SK-N-SH treated with all-trans-retinoic acid at 6 μM for 48 hours (cell line): Measurements from ENCODE around the gene PTPN1.

Source experiments
- ATAC-seq: fragments of 200-7000 bp; cut with Tn5 transposase; 3 replicates; pipeline ENCODE4 v1.9.1; 2020; ENCODE audit warnings: mild to moderate bottlenecking, moderate library complexity
- ARNTL ChIP-seq: fragments of 450-650 bp; formaldehyde crosslinking; IDR thresholded peaks from 2 replicates; pipeline ENCODE4 v1.5.0; 2020; ENCODE audit warnings: low read depth, mild to moderate bottlenecking, moderate library complexity, borderline replicate concordance
- BACH2 ChIP-seq: fragments of 250-450 bp; sonication (Bioruptor Pico); IDR thresholded peaks from 2 replicates; pipeline ENCODE4 v1.9.0; 2021; ENCODE audit warnings: mild to moderate bottlenecking, borderline replicate concordance
- CSDC2 ChIP-seq: fragments of 250-450 bp; sonication (Bioruptor Pico); IDR thresholded peaks from 2 replicates; pipeline ENCODE4 v1.5.0; 2020; ENCODE audit warnings: mild to moderate bottlenecking, moderate library complexity
- ESRRG ChIP-seq: fragments of 250-450 bp; sonication (Bioruptor Pico); IDR thresholded peaks from 2 replicates; pipeline ENCODE4 v1.6.1; 2021; ENCODE audit warnings: mild to moderate bottlenecking
- GLIS3 ChIP-seq: fragments of 250-450 bp; sonication (Bioruptor Pico); IDR thresholded peaks from 2 replicates; pipeline ENCODE4 v1.5.0; 2020; ENCODE audit warnings: mild to moderate bottlenecking, moderate library complexity
- ISL1 ChIP-seq: fragments of 250-450 bp; sonication (Bioruptor Pico); IDR thresholded peaks from 2 replicates; pipeline ENCODE4 v2.1.2; 2022; ENCODE audit warnings: mild to moderate bottlenecking, moderate library complexity
- OSR1 ChIP-seq: fragments of 250-450 bp; sonication (Bioruptor Pico); IDR thresholded peaks from 2 replicates; pipeline ENCODE4 v1.8.0; 2022; ENCODE audit warnings: moderate library complexity, mild to moderate bottlenecking, inconsistent platforms
- PPARA ChIP-seq: fragments of 250-450 bp; sonication (Bioruptor Pico); IDR thresholded peaks from 2 replicates; pipeline ENCODE4 v1.5.0; 2020; ENCODE audit warnings: mild to moderate bottlenecking, borderline replicate concordance
- RARB ChIP-seq: fragments of 250-450 bp; sonication (Bioruptor Pico); IDR thresholded peaks from 2 replicates; pipeline ENCODE4 v1.8.0; 2021; ENCODE audit warnings: mild to moderate bottlenecking, moderate library complexity
- SNAI2 ChIP-seq: fragments of 250-450 bp; sonication (Bioruptor Pico); IDR thresholded peaks from 2 replicates; pipeline ENCODE4 v1.5.0; 2020; ENCODE audit warnings: mild to moderate bottlenecking, moderate library complexity
- TCF4 ChIP-seq: fragments of 250-450 bp; sonication (Bioruptor Pico); IDR thresholded peaks from 2 replicates; pipeline ENCODE4 v1.8.0; 2021; ENCODE audit warnings: mild to moderate bottlenecking, moderate library complexity, borderline replicate concordance
- TOX ChIP-seq: fragments of 250-450 bp; sonication (Bioruptor Pico); IDR thresholded peaks from 2 replicates; pipeline ENCODE4 v1.8.0; 2021; ENCODE audit warnings: mild to moderate bottlenecking, moderate library complexity, borderline replicate concordance
- ZC3H10 ChIP-seq: fragments of 250-450 bp; sonication (Bioruptor Pico); IDR thresholded peaks from 2 replicates; pipeline ENCODE4 v1.5.1; 2021; ENCODE audit warnings: mild to moderate bottlenecking, moderate library complexity
- ZFP3 ChIP-seq: fragments of 250-450 bp; sonication (Bioruptor Pico); IDR thresholded peaks from 2 replicates; pipeline ENCODE4 v1.5.0; 2020; ENCODE audit warnings: mild to moderate bottlenecking, moderate library complexity
- ZNF565 ChIP-seq: fragments of 450-650 bp; formaldehyde crosslinking; conservative IDR thresholded peaks from 2 replicates; pipeline ENCODE4 v1.5.0; 2020; ENCODE audit warnings: low read depth, mild to moderate bottlenecking, moderate library complexity
- ZNF70 ChIP-seq: fragments of 450-650 bp; formaldehyde crosslinking; IDR thresholded peaks from 2 replicates; pipeline ENCODE4 v1.5.0; 2020; ENCODE audit warnings: mild to moderate bottlenecking, moderate library complexity
- ZNF8 ChIP-seq: fragments of 450-650 bp; formaldehyde crosslinking; IDR thresholded peaks from 2 replicates; pipeline ENCODE4 v1.5.0; 2020; ENCODE audit warnings: mild to moderate bottlenecking, moderate library complexity
- TF ChIP-seq, protein P1 (sequence below): fragments of 250-450 bp; sonication (Bioruptor Pico); IDR thresholded peaks from 2 replicates; pipeline ENCODE4 v1.8.0; 2020; ENCODE audit warnings: mild to moderate bottlenecking, moderate library complexity, borderline replicate concordance
- TF ChIP-seq, protein P2 (sequence below): fragments of 250-450 bp; sonication (Bioruptor Pico); IDR thresholded peaks from 2 replicates; pipeline ENCODE4 v1.5.1; 2020; ENCODE audit warnings: low read depth, mild to moderate bottlenecking, moderate library complexity
- TF ChIP-seq, protein P3 (sequence below): fragments of 250-450 bp; sonication (Bioruptor Pico); IDR thresholded peaks from 2 replicates; pipeline ENCODE4 v1.5.1; 2021; ENCODE audit warnings: mild to moderate bottlenecking, moderate library complexity
- TF ChIP-seq, protein P4 (sequence below): fragments of 250-450 bp; sonication (Bioruptor Pico); IDR thresholded peaks from 2 replicates; pipeline ENCODE4 v1.8.0; 2021; ENCODE audit warnings: low read depth, mild to moderate bottlenecking, moderate library complexity, borderline replicate concordance
- TF ChIP-seq, protein P5 (sequence below): fragments of 250-450 bp; sonication (Bioruptor Pico); IDR thresholded peaks from 2 replicates; pipeline ENCODE4 v1.5.0; 2020; ENCODE audit warnings: mild to moderate bottlenecking, moderate library complexity

The PTPN1 gene

DNA sequence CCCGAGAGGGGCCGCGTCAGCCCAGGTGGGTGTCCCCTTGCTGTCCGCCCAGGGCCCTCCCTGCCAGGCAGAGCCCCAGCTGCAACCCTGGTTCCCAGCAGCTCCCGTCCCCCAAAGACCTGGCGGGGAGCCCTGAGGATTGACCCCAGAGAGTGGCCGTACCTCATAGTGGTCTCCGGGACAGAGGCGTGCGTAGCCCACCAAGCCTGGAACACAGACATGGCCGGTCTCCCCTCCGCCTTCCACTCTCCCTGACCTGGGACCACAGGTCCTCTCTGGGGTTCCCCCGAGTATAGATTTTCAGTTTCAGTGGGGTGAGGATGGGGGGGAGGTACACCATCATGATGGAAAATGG is 98.5 kb downstream of the PTPN1 start (continued):
- TF ChIP-seq TCF4 (CRISPR knock-in tag) (no peak), ARNTL (CRISPR knock-in tag) (no peak), TOX (CRISPR knock-in tag) (no peak), BACH2 (no peak)

DNA sequence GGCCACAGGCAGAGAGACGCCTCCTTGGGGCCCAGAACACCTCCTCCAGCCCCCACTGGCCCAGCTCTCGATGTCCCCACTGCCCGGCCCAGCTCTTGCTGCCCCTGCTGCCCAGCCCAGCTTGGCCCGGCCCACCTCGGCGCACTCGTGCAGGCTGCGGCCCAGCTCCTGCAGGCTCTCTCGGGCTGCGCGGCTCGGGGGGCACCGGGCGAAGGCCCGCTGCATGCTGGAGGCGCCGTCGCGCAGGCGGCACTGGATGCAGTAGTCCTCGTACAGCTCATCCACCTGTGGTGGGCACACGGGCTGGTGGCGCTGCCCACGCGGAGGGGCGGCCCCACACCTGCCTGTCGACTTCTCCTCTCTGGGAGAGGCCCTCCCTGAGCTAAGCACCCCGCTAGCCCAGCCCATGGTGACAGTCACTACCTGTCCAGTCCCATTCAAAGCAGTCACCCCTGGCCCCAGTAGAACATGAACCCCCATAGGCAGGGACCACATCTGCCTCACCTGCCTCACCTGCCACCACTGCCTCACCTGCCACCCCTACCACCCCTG is 99.3 kb downstream of the PTPN1 start:
- ATAC-seq: no peak

DNA sequence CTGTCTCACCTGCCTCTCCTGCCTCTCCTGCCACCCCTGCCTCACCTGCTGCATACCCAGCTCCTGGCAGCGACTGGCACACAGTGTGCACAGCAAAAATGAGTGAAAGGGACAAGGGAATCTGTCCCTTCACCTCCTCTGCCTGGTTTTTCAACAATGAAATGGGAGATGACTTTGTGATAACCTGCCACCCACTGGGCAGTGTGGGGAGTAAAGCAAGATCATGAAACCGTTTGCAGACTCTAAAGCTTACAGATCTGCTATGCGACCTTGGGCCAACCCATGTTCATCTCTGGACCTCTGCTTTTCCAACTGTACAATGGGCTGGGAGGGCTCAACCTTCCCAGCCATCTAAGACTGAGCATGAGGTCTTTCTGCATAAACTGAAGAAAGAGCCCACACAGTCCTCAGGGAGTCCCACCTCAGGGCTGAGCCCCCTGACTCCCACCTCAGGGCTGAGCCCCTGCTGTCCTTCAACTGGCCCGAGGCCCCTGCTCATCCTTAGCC is 100.1 kb downstream of the PTPN1 start:
- peak; percentile 52; the same call in 2 of the 3 replicates for ATAC-seq
- TF ChIP-seq, protein P1, sequence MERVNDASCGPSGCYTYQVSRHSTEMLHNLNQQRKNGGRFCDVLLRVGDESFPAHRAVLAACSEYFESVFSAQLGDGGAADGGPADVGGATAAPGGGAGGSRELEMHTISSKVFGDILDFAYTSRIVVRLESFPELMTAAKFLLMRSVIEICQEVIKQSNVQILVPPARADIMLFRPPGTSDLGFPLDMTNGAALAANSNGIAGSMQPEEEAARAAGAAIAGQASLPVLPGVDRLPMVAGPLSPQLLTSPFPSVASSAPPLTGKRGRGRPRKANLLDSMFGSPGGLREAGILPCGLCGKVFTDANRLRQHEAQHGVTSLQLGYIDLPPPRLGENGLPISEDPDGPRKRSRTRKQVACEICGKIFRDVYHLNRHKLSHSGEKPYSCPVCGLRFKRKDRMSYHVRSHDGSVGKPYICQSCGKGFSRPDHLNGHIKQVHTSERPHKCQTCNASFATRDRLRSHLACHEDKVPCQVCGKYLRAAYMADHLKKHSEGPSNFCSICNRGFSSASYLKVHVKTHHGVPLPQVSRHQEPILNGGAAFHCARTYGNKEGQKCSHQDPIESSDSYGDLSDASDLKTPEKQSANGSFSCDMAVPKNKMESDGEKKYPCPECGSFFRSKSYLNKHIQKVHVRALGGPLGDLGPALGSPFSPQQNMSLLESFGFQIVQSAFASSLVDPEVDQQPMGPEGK (CRISPR knock-in tag): no peak
- TF ChIP-seq ESRRG (CRISPR knock-in tag) (no peak), ZFP3 (CRISPR knock-in tag) (no peak), CSDC2 (CRISPR knock-in tag) (no peak), ZC3H10 (no peak), SNAI2 (CRISPR knock-in tag) (no peak), ZNF70 (CRISPR knock-in tag) (no peak), ZNF8 (CRISPR knock-in tag) (no peak), TOX (CRISPR knock-in tag) (no peak), OSR1 (CRISPR knock-in tag) (no peak), ARNTL (CRISPR knock-in tag) (no peak), GLIS3 (CRISPR knock-in tag) (no peak), PPARA (CRISPR knock-in tag) (no peak), RARB (no peak), ZNF565 (CRISPR knock-in tag) (no peak), BACH2 (no peak)
- TF ChIP-seq, protein P2, sequence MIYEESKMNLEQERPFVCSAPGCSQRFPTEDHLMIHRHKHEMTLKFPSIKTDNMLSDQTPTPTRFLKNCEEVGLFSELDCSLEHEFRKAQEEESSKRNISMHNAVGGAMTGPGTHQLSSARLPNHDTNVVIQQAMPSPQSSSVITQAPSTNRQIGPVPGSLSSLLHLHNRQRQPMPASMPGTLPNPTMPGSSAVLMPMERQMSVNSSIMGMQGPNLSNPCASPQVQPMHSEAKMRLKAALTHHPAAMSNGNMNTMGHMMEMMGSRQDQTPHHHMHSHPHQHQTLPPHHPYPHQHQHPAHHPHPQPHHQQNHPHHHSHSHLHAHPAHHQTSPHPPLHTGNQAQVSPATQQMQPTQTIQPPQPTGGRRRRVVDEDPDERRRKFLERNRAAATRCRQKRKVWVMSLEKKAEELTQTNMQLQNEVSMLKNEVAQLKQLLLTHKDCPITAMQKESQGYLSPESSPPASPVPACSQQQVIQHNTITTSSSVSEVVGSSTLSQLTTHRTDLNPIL (CRISPR knock-in tag): no peak
- TF ChIP-seq, protein P3, sequence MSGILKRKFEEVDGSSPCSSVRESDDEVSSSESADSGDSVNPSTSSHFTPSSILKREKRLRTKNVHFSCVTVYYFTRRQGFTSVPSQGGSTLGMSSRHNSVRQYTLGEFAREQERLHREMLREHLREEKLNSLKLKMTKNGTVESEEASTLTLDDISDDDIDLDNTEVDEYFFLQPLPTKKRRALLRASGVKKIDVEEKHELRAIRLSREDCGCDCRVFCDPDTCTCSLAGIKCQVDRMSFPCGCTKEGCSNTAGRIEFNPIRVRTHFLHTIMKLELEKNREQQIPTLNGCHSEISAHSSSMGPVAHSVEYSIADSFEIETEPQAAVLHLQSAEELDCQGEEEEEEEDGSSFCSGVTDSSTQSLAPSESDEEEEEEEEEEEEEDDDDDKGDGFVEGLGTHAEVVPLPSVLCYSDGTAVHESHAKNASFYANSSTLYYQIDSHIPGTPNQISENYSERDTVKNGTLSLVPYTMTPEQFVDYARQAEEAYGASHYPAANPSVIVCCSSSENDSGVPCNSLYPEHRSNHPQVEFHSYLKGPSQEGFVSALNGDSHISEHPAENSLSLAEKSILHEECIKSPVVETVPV (CRISPR knock-in tag): no peak
- TF ChIP-seq, protein P4, sequence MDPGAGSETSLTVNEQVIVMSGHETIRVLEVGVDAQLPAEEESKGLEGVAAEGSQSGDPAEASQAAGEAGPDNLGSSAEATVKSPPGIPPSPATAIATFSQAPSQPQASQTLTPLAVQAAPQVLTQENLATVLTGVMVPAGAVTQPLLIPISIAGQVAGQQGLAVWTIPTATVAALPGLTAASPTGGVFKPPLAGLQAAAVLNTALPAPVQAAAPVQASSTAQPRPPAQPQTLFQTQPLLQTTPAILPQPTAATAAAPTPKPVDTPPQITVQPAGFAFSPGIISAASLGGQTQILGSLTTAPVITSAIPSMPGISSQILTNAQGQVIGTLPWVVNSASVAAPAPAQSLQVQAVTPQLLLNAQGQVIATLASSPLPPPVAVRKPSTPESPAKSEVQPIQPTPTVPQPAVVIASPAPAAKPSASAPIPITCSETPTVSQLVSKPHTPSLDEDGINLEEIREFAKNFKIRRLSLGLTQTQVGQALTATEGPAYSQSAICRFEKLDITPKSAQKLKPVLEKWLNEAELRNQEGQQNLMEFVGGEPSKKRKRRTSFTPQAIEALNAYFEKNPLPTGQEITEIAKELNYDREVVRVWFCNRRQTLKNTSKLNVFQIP (CRISPR knock-in tag): no peak
- TF ChIP-seq, protein P5, sequence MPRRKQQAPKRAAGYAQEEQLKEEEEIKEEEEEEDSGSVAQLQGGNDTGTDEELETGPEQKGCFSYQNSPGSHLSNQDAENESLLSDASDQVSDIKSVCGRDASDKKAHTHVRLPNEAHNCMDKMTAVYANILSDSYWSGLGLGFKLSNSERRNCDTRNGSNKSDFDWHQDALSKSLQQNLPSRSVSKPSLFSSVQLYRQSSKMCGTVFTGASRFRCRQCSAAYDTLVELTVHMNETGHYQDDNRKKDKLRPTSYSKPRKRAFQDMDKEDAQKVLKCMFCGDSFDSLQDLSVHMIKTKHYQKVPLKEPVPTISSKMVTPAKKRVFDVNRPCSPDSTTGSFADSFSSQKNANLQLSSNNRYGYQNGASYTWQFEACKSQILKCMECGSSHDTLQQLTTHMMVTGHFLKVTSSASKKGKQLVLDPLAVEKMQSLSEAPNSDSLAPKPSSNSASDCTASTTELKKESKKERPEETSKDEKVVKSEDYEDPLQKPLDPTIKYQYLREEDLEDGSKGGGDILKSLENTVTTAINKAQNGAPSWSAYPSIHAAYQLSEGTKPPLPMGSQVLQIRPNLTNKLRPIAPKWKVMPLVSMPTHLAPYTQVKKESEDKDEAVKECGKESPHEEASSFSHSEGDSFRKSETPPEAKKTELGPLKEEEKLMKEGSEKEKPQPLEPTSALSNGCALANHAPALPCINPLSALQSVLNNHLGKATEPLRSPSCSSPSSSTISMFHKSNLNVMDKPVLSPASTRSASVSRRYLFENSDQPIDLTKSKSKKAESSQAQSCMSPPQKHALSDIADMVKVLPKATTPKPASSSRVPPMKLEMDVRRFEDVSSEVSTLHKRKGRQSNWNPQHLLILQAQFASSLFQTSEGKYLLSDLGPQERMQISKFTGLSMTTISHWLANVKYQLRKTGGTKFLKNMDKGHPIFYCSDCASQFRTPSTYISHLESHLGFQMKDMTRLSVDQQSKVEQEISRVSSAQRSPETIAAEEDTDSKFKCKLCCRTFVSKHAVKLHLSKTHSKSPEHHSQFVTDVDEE (CRISPR knock-in tag): no peak

More for the DNA sequence above, 99.3 kb downstream of the PTPN1 start:
- no peak for TF ChIP-seq CSDC2 (CRISPR knock-in tag)
- TF ChIP-seq, protein P2 (CRISPR knock-in tag): no peak
- TF ChIP-seq ISL1 (CRISPR knock-in tag): no peak
- TF ChIP-seq TOX (CRISPR knock-in tag): no peak
- TF ChIP-seq, protein P1 (CRISPR knock-in tag): no peak
